HepG2 (cell line): Measurements from ENCODE around the gene TRAF3. TPM values are rescaled to one million over a fixed set of nuclear protein-coding genes. Genes with fewer than 3 reads are reported as not detected.

Experiments
- FOXA1 ChIP-seq, 2 experiments: fragments of 450-650 bp in 1 of 2; sonication (generic) in 1 of 2; formaldehyde crosslinking in 1 of 2; IDR thresholded peaks; 2 replicates each; pipeline versions ENCODE4 v1.4.0 to v1.6.1; 2016 to 2020; ENCODE audit warnings: missing genetic modification reagents in 1 of 2
- FOXK1 ChIP-seq: sonication (generic); formaldehyde crosslinking; IDR thresholded peaks from 2 replicates; pipeline ENCODE4 v1.4.0; 2020; ENCODE audit warnings: low read depth, missing genetic modification reagents, borderline replicate concordance
- KDM4B ChIP-seq: sonication (generic); formaldehyde crosslinking; IDR thresholded peaks from 2 replicates; pipeline ENCODE4 v1.4.0; 2020; ENCODE audit warnings: missing genetic modification reagents
- MTF1 ChIP-seq: sonication (generic); formaldehyde crosslinking; IDR thresholded peaks from 2 replicates; pipeline ENCODE4 v1.5.0; 2020; ENCODE audit warnings: missing genetic modification reagents
- NR3C1 ChIP-seq: sonication (generic); formaldehyde crosslinking; IDR thresholded peaks from 2 replicates; pipeline ENCODE4 v1.4.0; 2020; ENCODE audit warnings: missing genetic modification reagents
- RELA ChIP-seq: sonication (generic); formaldehyde crosslinking; IDR thresholded peaks from 2 replicates; pipeline ENCODE4 v1.4.0; 2020; ENCODE audit warnings: missing genetic modification reagents
- ZNF281 ChIP-seq: sonication (generic); formaldehyde crosslinking; IDR thresholded peaks from 2 replicates; pipeline ENCODE4 v1.4.0; 2020; ENCODE audit warnings: missing genetic modification reagents, borderline replicate concordance
- ZNF605 ChIP-seq: sonication (generic); formaldehyde crosslinking; IDR thresholded peaks from 2 replicates; pipeline ENCODE4 v1.8.0; 2022; ENCODE audit warnings: mild to moderate bottlenecking, missing genetic modification reagents
- polyA plus RNA-seq, 8 experiments: library from polyadenylated mRNA; depleted of rRNA in 3 of 8; stranded (reverse) in 7 of 8; unstranded in 1 of 8; fragments of >200 nt; fragmentation: Illumina TruSeq in 4 of 8; extraction: Trizol in 4 of 8; gene quantifications; 2 replicates each; pipeline versions ENCODE4 v1.2.1 to v1.2.3, GENCODE V29; 2011 to 2016; ENCODE audit warnings: low read depth in 4 of 8, missing spikeins in 1 of 8, mixed read lengths in 1 of 8; ENCODE audit not compliant: insufficient read depth in 1 of 8
- total RNA-seq, 5 experiments: library from RNA; depleted of rRNA; stranded (reverse); fragments of >200 nt; fragmentation: Illumina TruSeq; extraction: Trizol; gene quantifications; 2 replicates each; pipeline ENCODE4 v1.2.3, GENCODE V29; 2016; ENCODE audit warnings: low read depth in 1 of 5
- TF ChIP-seq, protein P1 (sequence below): IDR thresholded peaks from 2 replicates; pipeline ENCODE4 v1.6.1; 2016; ENCODE audit warnings: low read depth, missing genetic modification reagents, missing compliant biosample characterization
- TF ChIP-seq, protein P2 (sequence below): sonication (generic); formaldehyde crosslinking; IDR thresholded peaks from 2 replicates; pipeline ENCODE4 v1.4.0; 2020; ENCODE audit warnings: missing genetic modification reagents
- TF ChIP-seq, protein P3 (sequence below): fragments of 450-650 bp; IDR thresholded peaks from 2 replicates; pipeline ENCODE4 v1.6.1; 2017

TRAF3 gene
- total and polyA plus RNA-seq, 2 of the 13 experiments (the other 11 are each of a cell fraction or from before 2014, with no cell fraction given) = 6.9 to 12.2 TPM

DNA sequence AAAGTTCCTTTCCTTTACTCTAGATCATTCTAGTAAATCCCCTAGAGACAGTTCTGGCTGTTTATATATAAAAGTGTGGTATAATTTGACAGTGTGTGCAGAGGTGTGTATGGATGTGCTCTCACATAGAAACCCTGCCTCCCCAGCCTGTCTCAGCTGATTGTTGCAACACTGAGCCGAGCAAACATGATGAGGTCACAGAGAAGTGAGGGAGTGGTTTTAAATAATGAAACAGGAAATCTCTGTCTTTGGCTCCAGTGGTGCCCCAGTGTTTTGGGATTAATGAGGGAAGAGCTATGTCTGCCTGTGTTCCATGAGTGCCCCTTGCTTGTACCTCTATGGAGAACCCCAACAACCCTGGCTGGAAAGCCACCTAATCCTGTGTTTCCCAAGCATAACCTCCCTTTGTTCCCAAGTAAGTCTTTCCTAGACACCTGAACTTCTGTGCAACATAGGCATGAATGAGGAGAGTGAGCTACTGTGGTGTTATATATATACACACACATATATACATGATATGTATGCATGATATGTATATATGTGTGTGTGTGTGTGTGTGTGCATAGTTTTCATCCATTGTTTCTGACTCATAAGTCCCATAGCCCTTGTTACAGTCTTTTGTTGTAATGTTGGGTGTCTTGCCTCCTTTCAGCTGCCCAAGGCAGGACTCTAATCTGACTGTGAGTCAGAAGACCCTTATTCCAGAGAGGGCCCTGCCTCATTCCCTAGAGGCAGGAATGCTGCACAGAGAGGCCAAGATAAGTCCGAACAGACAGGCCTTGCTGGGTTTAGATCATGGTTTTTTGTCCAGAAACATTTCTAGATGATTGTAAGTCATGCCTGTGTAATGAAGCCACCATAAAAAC is 18.0 kb downstream of the TRAF3 start (continued):
- TF ChIP-seq, protein P1, sequence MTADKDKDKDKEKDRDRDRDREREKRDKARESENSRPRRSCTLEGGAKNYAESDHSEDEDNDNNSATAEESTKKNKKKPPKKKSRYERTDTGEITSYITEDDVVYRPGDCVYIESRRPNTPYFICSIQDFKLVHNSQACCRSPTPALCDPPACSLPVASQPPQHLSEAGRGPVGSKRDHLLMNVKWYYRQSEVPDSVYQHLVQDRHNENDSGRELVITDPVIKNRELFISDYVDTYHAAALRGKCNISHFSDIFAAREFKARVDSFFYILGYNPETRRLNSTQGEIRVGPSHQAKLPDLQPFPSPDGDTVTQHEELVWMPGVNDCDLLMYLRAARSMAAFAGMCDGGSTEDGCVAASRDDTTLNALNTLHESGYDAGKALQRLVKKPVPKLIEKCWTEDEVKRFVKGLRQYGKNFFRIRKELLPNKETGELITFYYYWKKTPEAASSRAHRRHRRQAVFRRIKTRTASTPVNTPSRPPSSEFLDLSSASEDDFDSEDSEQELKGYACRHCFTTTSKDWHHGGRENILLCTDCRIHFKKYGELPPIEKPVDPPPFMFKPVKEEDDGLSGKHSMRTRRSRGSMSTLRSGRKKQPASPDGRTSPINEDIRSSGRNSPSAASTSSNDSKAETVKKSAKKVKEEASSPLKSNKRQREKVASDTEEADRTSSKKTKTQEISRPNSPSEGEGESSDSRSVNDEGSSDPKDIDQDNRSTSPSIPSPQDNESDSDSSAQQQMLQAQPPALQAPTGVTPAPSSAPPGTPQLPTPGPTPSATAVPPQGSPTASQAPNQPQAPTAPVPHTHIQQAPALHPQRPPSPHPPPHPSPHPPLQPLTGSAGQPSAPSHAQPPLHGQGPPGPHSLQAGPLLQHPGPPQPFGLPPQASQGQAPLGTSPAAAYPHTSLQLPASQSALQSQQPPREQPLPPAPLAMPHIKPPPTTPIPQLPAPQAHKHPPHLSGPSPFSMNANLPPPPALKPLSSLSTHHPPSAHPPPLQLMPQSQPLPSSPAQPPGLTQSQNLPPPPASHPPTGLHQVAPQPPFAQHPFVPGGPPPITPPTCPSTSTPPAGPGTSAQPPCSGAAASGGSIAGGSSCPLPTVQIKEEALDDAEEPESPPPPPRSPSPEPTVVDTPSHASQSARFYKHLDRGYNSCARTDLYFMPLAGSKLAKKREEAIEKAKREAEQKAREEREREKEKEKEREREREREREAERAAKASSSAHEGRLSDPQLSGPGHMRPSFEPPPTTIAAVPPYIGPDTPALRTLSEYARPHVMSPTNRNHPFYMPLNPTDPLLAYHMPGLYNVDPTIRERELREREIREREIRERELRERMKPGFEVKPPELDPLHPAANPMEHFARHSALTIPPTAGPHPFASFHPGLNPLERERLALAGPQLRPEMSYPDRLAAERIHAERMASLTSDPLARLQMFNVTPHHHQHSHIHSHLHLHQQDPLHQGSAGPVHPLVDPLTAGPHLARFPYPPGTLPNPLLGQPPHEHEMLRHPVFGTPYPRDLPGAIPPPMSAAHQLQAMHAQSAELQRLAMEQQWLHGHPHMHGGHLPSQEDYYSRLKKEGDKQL (CRISPR knock-in tag) = no peak
- no peak for TF ChIP-seq RELA (CRISPR knock-in tag)
- peak; percentile 21; the same call in 1 of the 2 replicates for TF ChIP-seq ZNF281 (CRISPR knock-in tag)
- TF ChIP-seq MTF1 (CRISPR knock-in tag) = no peak
- TF ChIP-seq, protein P2, sequence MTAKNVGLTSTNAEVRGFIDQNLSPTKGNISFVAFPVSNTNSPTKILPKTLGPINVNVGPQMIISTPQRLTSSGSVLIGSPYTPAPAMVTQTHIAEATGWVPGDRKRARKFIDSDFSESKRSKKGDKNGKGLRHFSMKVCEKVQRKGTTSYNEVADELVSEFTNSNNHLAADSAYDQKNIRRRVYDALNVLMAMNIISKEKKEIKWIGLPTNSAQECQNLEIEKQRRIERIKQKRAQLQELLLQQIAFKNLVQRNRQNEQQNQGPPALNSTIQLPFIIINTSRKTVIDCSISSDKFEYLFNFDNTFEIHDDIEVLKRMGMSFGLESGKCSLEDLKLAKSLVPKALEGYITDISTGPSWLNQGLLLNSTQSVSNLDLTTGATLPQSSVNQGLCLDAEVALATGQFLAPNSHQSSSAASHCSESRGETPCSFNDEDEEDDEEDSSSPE (CRISPR knock-in tag) = no peak
- no peak for TF ChIP-seq NR3C1
- TF ChIP-seq ZNF605 (CRISPR knock-in tag) = no peak
- TF ChIP-seq KDM4B = no peak
- TF ChIP-seq FOXA1 (IDR thresholded peaks at IDR 0.05) = no peak
- TF ChIP-seq FOXA1 (CRISPR knock-in tag; IDR thresholded peaks at IDR 0.05) = peak; percentile 79
- TF ChIP-seq FOXK1 (CRISPR knock-in tag) = peak; percentile 65; the same call in 1 of the 2 replicates
- TF ChIP-seq, protein P3, sequence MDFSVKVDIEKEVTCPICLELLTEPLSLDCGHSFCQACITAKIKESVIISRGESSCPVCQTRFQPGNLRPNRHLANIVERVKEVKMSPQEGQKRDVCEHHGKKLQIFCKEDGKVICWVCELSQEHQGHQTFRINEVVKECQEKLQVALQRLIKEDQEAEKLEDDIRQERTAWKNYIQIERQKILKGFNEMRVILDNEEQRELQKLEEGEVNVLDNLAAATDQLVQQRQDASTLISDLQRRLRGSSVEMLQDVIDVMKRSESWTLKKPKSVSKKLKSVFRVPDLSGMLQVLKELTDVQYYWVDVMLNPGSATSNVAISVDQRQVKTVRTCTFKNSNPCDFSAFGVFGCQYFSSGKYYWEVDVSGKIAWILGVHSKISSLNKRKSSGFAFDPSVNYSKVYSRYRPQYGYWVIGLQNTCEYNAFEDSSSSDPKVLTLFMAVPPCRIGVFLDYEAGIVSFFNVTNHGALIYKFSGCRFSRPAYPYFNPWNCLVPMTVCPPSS = no peak
